ENCODE results near the gene CDR2L. TPM values are rescaled to one million over a fixed set of nuclear protein-coding genes. Genes with fewer than 3 reads are reported as not detected.

The CDR2L gene
- total RNA-seq, 1 experiment from 2014 or later: 31.0 TPM

DNA sequence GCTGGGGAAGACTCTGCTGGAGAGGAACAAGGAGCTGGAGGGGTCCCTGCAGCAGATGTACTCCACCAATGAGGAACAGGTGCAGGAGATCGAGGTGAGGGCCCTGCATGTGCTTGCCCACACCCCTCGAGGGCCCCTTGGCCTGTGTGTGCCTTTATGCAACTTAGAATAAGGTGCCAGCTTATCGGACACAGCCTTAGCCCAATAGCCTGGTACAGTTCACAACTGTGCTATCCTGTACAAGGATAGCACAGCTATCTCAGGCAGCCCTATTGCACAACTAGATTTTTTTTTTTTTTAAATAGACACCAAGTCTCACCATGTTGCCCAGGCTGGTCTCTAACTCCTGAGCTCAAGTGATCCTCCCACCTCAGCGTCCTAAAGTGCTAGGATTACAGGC, 12.1 kb downstream of the CDR2L start (continued):
- no peak for TF ChIP-seq SOX15 (CRISPR knock-in tag; IDR thresholded peaks at IDR 0.05)

DNA sequence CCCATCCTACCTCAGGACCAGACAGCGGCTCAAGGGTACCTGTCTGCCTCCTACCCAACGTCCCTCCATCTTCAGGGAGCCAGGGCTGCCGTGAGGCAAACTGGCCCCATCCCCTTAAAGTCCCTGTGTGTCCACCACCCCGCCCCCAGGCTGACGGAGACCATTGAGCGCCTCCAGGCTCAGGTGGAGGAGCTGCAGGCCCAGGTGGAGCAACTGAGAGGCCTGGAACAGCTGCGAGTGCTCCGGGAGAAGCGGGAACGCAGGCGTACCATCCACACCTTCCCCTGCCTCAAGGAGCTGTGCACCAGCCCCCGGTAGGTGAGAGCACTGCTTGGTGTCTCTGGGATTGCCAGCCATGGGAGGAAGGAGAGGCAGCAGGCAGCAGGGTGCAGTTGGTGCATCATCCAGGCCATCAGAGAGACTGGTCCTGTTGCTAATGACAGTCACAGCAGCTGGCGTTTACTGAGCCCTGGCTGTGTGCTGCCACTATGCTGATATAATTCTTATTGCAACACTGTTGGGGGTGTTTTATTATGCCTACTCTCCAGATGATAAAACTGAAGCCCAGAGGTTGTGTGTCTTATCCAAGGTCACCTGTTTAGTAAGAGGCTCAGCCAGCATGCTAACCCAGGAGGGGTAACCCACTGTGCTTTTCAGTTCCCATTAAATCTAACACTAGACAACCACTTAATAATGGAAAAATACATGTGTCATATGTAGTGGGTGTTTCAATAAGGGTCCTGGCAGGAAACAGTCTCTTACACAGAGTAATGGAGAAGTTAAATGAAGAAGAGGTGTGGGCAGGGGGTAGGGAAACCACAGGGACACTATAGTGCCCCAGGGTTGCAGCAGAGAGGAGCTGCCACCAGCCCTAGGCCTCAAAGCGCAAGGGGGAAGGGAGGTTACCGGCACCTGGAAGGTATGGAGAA, 14.7 kb downstream of the CDR2L start:
- Mint-ChIP-seq H3K4me3 (no peak overlapping the region), H3K9me3 (no peaks in the 10 kb centered on the region), H3K27ac (no peak overlapping the region), H3K27me3 (ENCODE audit: low read depth) (no peaks in the 10 kb centered on the region), H3K36me3 (peaks cover 12% of the 10 kb centered on the region), H3K4me1 (no peaks in the 10 kb centered on the region)
- POLR2A ChIA-PET: no interaction called here
- TF ChIP-seq, protein P1, sequence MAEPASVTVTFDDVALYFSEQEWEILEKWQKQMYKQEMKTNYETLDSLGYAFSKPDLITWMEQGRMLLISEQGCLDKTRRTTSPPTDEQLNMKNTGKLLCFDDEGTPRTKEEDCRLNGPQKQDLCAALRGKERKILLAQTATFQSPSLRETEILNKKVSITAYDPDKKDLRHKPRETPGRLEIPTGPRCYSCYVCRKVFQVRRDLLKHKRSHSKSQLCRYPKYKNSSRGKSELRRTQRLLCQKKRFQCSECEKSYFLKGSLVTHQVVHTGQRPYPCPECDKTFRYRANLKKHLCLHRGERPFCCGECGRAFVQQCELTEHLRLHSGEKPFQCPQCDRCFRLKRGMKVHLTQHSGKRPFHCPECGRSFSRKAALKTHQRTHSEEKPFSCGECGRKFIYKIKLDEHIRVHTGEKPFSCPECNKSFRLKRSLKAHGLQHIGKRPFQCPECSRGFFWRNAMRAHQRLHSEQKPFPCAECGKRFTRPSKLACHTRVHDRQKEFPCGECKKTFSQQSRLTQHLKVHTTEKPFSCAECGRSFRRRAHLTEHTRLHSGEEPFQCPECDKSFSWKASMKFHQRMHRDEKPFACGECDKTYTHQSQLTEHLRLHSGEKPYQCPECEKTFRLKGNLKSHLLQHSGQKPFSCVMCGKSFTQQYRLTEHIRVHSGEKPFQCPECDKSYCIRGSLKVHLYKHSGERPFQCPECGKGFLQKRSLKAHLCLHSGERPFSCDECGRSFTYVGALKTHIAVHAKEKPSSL (CRISPR knock-in tag; conservative IDR thresholded peaks at IDR 0.05): no peak
- TF ChIP-seq, protein P2, sequence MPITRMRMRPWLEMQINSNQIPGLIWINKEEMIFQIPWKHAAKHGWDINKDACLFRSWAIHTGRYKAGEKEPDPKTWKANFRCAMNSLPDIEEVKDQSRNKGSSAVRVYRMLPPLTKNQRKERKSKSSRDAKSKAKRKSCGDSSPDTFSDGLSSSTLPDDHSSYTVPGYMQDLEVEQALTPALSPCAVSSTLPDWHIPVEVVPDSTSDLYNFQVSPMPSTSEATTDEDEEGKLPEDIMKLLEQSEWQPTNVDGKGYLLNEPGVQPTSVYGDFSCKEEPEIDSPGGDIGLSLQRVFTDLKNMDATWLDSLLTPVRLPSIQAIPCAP (CRISPR knock-in tag; IDR thresholded peaks at IDR 0.05): no peak
- TF ChIP-seq EMX1 (CRISPR knock-in tag; IDR thresholded peaks at IDR 0.05) (no peak), JAZF1 (CRISPR knock-in tag; IDR thresholded peaks at IDR 0.05) (no peak), NFYB (CRISPR knock-in tag; conservative IDR thresholded peaks at IDR 0.05; ENCODE audit: low read depth) (no peak), ESRRA (CRISPR knock-in tag; IDR thresholded peaks at IDR 0.05; ENCODE audit: borderline replicate concordance) (no peak), ATF1 (CRISPR knock-in tag; IDR thresholded peaks at IDR 0.05) (no peak), NR2C2 (CRISPR knock-in tag; IDR thresholded peaks at IDR 0.05) (no peak), SP1 (CRISPR knock-in tag; conservative IDR thresholded peaks at IDR 0.05) (no peak), FOXP1 (CRISPR knock-in tag; IDR thresholded peaks at IDR 0.05; ENCODE audit: borderline replicate concordance) (no peak), ELF4 (CRISPR knock-in tag; IDR thresholded peaks at IDR 0.05; ENCODE audit: low read depth) (no peak), ZNF423 (CRISPR knock-in tag; IDR thresholded peaks at IDR 0.05) (no peak), RORB (CRISPR knock-in tag; IDR thresholded peaks at IDR 0.05) (no peak)
- TF ChIP-seq, protein P3, sequence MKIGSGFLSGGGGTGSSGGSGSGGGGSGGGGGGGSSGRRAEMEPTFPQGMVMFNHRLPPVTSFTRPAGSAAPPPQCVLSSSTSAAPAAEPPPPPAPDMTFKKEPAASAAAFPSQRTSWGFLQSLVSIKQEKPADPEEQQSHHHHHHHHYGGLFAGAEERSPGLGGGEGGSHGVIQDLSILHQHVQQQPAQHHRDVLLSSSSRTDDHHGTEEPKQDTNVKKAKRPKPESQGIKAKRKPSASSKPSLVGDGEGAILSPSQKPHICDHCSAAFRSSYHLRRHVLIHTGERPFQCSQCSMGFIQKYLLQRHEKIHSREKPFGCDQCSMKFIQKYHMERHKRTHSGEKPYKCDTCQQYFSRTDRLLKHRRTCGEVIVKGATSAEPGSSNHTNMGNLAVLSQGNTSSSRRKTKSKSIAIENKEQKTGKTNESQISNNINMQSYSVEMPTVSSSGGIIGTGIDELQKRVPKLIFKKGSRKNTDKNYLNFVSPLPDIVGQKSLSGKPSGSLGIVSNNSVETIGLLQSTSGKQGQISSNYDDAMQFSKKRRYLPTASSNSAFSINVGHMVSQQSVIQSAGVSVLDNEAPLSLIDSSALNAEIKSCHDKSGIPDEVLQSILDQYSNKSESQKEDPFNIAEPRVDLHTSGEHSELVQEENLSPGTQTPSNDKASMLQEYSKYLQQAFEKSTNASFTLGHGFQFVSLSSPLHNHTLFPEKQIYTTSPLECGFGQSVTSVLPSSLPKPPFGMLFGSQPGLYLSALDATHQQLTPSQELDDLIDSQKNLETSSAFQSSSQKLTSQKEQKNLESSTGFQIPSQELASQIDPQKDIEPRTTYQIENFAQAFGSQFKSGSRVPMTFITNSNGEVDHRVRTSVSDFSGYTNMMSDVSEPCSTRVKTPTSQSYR (CRISPR knock-in tag; IDR thresholded peaks at IDR 0.05): no peak
- TF ChIP-seq, protein P4, sequence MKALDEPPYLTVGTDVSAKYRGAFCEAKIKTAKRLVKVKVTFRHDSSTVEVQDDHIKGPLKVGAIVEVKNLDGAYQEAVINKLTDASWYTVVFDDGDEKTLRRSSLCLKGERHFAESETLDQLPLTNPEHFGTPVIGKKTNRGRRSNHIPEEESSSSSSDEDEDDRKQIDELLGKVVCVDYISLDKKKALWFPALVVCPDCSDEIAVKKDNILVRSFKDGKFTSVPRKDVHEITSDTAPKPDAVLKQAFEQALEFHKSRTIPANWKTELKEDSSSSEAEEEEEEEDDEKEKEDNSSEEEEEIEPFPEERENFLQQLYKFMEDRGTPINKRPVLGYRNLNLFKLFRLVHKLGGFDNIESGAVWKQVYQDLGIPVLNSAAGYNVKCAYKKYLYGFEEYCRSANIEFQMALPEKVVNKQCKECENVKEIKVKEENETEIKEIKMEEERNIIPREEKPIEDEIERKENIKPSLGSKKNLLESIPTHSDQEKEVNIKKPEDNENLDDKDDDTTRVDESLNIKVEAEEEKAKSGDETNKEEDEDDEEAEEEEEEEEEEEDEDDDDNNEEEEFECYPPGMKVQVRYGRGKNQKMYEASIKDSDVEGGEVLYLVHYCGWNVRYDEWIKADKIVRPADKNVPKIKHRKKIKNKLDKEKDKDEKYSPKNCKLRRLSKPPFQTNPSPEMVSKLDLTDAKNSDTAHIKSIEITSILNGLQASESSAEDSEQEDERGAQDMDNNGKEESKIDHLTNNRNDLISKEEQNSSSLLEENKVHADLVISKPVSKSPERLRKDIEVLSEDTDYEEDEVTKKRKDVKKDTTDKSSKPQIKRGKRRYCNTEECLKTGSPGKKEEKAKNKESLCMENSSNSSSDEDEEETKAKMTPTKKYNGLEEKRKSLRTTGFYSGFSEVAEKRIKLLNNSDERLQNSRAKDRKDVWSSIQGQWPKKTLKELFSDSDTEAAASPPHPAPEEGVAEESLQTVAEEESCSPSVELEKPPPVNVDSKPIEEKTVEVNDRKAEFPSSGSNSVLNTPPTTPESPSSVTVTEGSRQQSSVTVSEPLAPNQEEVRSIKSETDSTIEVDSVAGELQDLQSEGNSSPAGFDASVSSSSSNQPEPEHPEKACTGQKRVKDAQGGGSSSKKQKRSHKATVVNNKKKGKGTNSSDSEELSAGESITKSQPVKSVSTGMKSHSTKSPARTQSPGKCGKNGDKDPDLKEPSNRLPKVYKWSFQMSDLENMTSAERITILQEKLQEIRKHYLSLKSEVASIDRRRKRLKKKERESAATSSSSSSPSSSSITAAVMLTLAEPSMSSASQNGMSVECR (CRISPR knock-in tag; IDR thresholded peaks at IDR 0.05; ENCODE audit: borderline replicate concordance): no peak
- TF ChIP-seq, protein P5, sequence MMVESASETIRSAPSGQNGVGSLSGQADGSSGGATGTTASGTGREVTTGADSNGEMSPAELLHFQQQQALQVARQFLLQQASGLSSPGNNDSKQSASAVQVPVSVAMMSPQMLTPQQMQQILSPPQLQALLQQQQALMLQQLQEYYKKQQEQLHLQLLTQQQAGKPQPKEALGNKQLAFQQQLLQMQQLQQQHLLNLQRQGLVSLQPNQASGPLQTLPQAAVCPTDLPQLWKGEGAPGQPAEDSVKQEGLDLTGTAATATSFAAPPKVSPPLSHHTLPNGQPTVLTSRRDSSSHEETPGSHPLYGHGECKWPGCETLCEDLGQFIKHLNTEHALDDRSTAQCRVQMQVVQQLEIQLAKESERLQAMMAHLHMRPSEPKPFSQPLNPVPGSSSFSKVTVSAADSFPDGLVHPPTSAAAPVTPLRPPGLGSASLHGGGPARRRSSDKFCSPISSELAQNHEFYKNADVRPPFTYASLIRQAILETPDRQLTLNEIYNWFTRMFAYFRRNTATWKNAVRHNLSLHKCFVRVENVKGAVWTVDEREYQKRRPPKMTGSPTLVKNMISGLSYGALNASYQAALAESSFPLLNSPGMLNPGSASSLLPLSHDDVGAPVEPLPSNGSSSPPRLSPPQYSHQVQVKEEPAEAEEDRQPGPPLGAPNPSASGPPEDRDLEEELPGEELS (CRISPR knock-in tag; IDR thresholded peaks at IDR 0.05): no peak
- CTCF ChIA-PET: interaction anchor here (0.6 to 2.1 kb wide), 14 partner anchors 10 to 107 kb away, joined by 3 to 21 read pairs (median 4); partner anchors contain the start of genes CDR2L, HID1 and MRPL58
- ATAC-seq (no peak), DNase-seq (ENCODE audit: low spot score) (no peak)

Data from WTC11 (cell line).